SIG-M5 treated with dmso at 0.1 percent for 504 hours (cell line): ENCODE measurements around the gene ARHGEF28.
A peak's percentile ranks its signal among the peaks of the same experiment; 100 is the strongest.

ENCODE experiments used
- DNase-seq: peaks from one replicate; lab custom pipeline; 2025; ENCODE audit not compliant: unreplicated experiment; lab: John Stamatoyannopoulos, UW

ARHGEF28 gene

DNA sequence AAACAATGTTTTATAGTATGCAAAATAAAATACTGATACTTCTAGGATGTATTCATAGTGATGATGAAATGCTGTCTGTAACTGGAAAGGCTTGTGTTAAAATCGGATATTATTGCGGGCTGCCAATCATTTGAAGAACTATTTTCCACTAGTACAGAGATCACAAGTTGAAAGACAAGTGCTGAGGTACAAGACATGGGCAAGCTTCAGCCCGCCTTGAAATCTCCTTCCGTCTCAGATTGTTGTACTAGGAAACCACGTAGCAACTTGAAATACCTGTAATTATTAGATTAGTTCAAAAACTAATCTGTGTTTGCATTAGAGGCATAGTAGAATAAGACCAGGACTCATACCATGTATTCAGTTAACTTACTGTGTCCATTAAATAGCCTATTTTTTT is 218.2 kb downstream of the ARHGEF28 start:
- DNase-seq = no peak

DNA sequence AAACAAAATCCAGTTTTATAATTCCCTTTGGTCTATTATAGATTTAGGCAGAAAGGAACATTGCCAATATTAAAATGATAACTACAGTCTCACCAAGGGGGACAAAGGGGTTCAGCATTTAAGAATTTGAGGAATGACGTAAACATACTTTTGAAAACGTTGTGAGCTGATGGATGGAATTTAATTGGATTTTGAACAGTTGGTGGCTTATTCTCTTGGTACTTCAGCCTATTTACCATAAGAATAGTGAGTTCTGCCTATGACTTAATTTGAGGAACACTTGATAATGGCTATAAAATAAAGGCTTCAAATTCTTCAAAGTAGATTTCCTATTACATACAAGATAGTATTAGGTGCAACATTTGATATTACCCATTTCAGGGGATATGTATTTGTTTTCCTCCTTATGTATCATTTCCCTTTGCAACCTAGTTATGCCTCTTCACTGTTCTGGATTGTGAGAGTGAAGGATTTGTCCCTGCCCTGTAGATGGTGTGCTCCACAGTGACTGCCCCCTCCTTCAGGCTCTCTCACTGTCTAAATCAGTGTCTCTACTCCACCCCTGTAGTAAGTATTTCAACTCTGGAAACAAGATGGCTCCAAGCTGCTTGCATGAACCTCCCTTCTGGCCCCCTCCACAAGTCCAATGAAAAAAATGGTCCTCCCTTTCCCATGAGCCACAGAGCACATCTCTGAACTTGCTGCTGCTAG is 225.6 kb downstream of the ARHGEF28 start:
- DNase-seq = no peak

DNA sequence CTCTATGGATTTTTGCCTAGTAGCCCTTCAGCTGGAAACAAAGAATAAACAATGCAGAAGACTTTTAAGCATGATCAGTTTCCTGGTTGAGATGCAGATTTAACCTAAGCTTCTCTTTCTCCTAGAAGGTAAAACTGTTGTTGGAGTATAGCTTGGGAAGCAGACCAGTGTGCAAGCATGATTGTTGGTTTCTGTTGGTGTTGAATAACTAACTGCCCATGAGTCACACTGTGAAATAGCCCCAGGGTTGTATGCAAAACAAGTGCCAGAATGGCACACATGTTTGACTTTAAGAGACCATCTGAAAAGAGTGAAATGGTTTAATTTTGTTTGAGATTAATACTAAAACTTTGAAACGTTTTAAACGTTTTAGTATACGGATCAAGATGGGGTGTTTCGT is 227.1 kb downstream of the ARHGEF28 start:
- no peak for DNase-seq

DNA sequence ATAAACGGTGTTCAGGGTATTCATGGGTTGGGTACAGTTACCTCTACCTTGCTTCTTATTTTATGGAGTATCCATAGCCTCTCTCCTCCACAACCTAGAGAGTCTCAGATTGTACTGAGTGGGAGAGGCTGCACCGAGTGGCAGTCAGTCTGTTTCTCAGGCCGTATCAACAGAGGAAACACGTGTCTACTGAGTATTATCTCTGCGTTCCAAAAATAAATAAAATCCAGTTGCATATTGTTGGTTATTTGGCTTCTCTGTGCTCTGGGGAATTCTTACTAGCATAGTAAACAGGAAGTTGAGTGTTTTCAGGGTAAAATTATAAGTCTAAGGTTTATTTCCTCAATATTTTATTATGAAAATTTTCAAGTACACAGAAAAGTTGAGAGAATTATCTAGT is 231.0 kb downstream of the ARHGEF28 start:
- no peak for DNase-seq

DNA sequence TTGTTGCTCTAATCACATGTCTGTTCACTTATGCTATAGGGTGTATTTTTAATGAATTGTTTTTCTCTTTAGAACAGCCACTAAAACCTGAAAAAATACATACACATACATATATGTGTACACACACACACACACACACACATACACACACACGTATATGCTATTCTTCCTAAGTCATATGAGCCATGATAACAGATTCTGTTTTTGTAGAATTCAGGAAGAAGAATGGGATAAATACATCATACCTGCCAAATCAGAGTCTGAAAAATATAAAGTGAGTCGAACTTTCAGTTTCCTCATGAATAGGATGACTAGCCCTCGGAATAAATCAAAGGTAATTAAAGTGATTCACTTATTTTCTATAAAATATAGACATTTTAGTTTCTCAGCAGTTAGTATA is 231.4 kb downstream of the ARHGEF28 start:
- no peak for DNase-seq

DNA sequence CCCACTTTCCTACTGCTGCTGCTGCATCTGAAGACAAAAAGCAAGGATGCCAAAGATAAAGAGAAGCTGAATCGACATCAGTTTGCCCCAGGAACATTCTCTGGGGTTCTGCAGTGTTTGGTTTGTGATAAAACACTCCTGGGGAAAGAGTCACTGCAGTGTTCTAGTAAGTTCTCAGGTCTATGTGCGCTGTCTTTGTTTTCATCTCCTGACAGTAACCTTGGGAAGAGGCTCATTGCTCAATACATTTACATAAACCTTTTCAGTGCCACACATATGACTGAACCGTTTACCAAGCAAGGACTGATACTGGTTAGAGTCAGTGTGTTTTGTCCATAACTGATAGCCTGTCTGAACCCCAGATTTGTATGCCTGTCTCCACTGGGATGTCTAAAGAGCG is 232.1 kb downstream of the ARHGEF28 start:
- no peak for DNase-seq

DNA sequence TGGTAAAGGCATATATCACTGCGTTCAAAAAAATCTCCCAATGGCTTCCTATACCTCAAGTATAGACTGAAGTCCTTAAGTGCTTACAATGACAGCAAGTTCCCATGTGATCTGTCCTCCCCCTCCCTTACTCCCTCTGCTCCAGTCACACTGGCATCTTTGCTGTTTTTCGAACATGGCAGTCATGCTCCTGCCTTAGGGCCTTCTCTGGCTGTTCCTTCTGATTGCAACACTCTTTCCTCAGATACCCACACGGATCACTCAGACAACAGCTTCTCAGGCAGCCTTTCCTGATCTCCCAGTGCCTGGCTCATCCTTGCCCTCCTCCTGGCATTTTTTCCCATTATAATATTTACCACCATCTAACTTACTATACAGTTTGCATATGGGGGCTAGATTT is 232.8 kb downstream of the ARHGEF28 start:
- DNase-seq = no peak

DNA sequence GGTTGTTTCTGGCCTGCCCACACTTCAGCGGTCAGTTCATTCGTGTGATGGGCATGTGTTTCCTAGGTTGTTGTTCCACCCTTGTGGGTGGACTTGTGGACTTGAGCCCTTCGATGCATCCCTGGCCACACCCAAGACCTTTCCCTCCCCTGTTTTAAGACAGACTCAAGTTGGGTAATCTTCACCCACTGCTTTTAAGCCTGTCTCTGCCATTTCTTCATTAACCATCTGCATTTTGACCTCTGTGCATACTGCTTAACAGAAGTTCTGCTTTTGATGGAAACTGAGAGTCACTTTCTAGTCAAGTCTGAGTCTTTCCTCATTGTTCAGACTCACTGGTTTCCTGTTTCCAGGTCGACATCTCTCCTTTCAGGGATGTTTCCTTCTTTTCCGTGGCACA is 233.7 kb downstream of the ARHGEF28 start:
- DNase-seq = peak; percentile 91

DNA sequence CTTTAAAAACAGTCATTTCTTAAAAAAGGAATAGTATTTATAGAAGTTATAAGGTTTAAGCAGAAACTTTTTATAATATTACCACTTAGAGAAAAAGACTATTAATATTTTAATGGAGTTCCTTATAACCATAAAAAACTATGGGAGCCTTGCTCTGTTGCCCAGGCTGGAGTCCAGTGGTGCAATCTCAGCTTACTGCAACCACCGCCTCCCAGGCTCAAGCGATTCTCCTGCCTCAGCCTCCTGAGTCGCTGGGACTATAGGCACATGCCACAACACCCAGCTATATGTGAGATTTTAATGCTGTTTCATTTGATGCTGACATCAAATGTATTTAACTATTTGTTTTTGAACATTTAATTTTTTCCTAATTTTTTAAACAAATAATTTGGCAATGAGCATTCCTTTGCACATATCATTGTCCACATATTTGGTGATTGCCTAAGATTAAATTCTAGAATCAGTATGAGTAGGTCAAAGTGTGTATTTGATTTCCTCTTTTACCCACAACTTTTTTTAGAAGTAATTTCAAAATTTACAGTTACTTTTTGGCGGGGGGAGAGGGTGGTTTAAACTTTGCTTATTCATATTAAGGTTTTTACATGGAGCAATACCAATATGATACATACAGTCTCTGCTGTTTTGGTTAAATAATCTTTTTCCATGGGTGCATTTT is 235.5 kb downstream of the ARHGEF28 start:
- DNase-seq = peak; percentile 64

DNA sequence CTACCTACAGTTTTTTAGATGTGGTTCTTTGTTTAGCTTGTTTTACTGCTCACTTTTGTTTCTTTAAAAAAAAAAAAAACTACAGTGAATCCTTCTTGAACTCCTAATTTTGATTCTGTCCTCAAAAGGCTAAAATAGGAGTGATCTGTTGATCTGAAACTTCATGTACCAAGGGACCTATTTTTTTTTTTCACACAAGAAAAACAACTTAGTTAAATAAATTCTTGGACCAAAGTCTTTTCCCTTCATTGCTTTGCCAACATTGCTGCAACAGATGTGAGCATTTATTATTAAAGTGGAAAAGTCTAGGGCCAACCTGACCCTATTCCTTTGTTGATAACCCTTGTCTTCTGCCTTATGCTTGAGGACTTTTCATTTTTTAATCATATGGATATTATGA is 236.8 kb downstream of the ARHGEF28 start:
- DNase-seq = no peak

DNA sequence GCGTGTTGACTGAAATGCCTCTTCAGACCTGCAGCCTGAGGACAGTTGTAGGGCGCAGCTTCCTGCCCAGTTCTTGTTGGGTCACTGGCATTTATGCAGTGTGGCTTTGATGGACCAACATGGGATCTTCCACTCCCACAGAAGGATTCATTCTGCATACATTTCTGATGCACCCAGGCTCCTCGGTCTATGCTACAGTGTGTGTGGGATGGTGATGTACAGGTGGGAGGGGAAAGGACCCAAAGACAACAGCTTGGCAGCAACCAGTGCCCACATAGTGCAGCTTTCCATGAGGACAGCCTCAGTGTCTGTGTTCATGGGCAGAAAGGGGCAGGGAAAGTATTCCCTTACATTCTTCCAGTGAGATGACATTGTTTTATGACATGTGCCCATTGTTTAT is 237.9 kb downstream of the ARHGEF28 start:
- no peak for DNase-seq

DNA sequence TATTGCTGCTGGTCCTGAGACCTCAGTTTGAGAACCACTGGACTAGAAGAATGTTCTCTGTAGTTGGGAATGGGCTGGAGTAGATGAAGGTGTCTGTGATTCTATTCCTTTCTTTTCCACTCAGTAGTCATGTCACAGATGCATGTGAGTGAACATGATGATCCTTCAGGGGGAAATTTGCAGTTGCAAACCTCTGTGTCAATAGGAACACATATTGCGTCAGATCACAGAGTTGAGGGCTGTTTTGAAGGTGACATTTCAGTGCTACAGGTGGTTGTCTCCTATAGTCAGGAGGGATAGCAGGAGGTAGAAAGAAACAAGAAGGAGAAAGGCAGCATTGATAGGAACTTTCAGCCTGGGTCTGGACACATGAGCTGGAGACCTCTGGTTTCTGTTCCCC is 239.3 kb downstream of the ARHGEF28 start:
- no peak for DNase-seq

DNA sequence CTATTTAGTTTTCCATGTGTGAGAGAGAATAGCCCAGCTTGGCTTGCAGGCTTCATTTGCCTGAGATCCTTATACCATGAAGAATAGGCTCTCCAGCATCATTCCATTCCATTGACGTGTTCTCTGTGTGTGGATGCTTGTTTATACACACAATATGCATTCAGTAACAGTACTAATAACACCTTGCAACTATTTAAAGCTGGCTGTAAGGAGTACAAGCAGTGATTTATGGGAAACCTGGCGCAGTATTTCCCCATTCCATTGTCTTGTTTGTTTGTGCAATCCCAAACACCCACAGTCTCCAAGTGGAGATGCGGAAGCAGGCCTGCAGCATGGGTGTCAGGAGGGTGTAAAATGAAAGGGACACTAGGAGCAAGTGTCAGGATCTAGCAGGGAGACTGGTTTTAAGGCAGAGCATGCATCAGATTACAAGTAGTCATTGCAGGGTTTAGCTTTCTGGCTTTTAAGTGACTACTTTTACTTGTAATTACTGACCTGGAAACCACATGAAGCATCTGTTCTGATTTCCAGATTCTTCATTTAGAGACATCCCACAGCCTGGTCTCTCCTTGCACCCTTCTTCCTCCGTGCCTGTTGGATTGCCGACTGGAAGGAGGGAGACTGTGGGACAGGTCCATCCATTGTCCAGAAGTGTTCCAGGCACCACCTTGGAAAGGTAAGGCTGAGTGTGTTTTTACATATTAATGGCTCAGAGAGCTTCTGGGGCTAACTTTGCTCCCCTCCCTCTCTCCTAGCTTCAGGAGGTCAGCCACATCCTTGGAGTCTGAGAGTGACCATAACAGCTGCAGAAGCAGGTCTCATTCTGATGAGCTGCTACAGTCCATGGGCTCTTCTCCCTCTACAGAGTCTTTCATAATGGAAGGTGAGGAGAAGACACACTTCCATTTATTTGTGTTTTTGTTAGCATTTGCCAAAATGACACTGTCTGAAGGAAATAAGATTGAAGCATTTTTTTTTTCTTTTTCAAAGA is 241.6 kb downstream of the ARHGEF28 start:
- no peak for DNase-seq

DNA sequence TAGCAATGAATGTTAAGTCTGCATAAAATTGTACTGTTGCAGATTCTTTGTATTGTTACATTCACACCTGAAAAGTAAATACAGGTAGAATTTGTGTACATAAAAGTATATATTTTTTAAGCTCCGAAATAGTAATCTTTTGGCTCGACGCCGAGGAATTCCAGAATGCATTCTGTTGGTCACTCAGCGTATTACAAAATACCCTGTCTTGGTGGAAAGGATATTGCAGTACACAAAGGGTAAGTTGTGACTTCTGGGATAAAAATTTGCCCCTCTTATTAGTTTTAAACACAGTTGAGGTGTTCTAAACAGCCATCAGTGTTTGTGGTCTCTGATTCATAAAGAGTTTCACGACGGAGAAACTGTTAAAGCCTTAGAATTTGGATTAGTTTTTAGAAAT is 257.6 kb downstream of the ARHGEF28 start:
- no peak for DNase-seq

DNA sequence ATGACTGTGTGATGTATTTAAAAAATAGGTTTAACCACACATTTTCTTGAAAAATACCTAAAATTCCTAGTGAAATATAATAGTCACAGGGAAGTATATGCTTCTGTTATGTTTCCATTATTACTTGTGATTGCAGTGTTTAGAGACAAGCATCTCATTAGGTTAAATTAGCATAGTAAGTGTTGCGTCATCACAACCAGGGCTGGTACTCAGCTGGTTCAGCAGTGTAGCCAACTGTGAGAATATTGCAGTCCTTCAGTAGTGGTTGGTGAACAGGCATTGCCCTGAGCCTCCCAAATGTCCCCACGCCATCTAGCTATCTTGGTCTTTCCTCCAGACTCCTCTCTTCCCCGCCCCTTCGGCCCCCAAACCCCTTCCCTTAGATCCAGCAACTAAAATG is 261.7 kb downstream of the ARHGEF28 start:
- DNase-seq = no peak

DNA sequence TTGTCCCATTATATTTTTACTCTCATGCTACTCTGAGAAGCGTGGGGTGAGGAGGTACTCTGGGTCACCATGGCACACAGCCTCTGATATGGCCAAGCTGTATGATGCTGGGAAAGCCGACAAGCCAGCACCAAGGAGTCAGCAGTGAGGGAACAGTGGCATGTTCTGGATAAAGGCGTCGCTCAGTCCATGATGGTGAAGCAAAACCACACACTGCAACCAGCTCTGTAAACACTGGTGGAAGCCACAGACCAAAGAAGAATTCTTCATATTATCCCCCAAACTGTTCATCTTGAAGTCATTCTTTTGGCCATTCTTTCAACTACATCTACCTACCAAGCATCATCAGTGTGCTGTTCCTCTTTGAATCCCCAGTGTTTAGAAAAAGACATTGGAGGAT is 264.6 kb downstream of the ARHGEF28 start:
- no peak for DNase-seq

DNA sequence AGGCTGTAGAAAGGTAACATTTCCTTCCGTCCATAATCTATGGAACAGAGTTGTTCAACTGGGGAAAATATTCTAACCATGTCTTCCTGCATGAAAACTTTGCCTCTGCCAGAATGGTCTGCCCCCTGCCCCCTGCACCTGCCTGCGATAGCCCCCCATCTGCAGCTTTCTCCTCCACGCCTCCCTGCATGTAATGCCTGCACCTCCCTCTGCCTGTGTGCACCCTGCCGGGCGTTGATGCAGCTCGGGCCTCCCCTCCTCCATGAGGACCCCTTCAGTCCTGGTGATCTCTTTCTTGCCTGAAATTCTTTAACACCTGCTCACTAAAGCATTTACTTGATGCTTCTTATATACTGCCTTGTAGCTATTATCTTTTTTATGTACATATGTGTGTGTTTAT is 266.2 kb downstream of the ARHGEF28 start:
- DNase-seq = no peak

DNA sequence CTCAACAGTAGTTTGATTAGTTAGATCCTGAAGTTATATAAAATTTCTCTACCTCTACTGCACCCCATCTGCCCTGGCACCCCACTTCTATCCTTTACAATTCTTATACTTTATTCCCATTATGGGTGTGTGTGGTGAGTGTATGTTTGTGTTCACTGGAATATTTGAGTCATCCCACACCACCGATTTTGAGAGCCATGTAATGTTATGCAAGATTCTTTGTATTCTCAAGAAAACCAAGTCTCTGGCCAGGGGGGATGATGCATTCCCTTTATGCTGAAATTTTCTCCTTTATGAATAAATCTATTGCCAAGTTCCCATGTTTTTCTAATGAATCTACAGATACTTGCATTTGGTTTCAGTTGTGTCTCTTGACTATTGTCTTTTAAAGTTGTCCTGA is 266.8 kb downstream of the ARHGEF28 start:
- DNase-seq = no peak

DNA sequence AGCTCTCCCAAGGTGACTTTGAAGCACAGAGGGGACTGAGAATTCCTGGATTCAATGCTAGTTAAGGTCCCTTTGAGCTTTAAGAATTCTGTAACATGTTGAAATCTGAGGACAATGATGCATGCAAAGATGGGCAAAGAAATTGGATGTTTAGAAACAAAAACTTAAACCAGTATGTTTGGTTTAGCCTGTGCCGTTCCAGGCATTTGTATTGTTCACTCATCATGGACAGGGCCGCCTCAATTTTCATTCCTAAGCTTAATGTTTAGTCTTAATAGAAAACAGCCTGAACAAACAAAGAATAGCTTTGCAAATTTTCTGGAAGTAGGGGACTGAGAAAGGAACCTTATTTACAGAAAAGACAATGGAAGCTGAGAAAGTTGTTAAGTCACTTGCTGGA is 267.8 kb downstream of the ARHGEF28 start:
- DNase-seq = no peak

DNA sequence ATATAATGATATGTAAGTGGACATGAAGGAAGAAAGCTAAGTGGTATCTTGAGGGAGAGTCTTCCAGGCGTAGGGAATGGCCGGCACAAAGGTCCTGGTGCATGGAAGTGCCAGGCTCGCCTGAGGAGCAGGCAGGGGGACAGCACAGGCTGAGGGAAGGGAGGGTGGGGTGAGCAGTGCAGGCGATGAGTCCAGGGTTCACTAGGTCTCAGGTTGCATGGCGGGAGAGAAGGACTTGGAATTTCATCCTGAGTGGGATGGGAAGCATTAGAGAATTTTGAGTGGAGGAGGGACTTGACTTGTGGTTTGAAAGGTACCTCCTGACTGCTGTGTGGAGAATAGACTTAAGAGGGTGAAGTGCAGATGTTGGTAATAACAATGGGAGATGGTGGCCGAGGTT is 268.9 kb downstream of the ARHGEF28 start:
- no peak for DNase-seq

DNA sequence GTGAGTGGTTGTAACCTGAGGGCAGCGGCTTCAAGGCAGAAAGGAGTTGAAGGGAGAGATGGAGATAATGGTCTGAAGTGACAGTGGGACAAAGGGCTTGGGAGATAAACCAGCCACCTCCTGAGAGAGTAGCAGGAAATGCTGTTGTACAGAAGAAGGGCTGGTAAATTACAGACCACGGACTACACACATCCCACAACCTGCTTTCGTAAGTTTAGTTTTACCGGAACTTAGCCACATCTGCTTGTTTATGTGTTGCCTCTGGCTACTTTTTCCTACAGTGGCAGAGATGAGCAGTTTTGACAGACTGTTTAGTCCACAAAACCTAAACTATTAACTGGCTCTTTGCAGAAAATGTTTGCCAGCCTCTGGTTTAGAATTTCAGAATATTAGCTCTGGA is 269.5 kb downstream of the ARHGEF28 start:
- DNase-seq = no peak

DNA sequence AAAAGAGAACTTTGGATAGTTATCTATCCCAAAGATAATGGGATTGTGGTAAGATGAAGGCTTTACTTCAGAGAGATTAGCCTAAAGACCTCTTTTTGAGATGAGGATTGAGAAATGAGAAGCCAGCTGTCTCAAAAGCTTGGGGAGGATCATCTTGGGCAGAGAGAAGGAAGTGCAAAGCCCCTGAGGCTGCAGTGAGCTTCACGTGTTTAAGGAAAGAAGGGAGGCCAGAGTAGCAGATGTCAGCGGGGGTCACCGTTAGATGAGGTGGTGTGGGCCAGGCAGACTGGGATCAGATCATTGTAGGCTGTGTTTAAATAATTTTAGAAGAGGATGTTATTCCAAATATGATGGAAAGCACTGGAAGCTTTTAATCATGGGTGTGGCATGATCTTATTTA is 270.1 kb downstream of the ARHGEF28 start:
- DNase-seq = no peak
